Vagina (tissue), 2 donors: ENCODE data around the gene MX2. TPM values are rescaled to one million over a fixed set of nuclear protein-coding genes. Genes with fewer than 3 reads are reported as not detected.
"Not testable (repeated sequence)": the region's sequence is repeated elsewhere in the genome, so short reads cannot be mapped to it uniquely, and the experiment has no call there.

Experiments used
- DNase-seq, 2 donors: peaks; one replicate each; pipeline ENCODE4 v3.0.0-alpha.2; 2017; ENCODE audit errors: extremely low spot score in 2 of 2
- H3K27ac ChIP-seq: fragments of 200-600 bp; sonication (generic); one replicate; pipeline ENCODE4 v1.5.1; 2019
- H3K27me3 ChIP-seq: fragments of 200-600 bp; sonication (generic); one replicate; pipeline ENCODE4 v1.5.1; 2019
- H3K36me3 ChIP-seq, 2 donors: fragments of 200-600 bp; sonication (generic); one replicate each; pipeline ENCODE4 v1.5.1; 2017 to 2019
- H3K4me1 ChIP-seq: fragments of 200-600 bp; sonication (generic); one replicate; pipeline ENCODE4 v1.5.1; 2019
- H3K4me3 ChIP-seq, 2 donors: fragments of 200-600 bp; sonication (generic); 1 replicate in 1 of 2; 2 replicates in 1 of 2; pipeline ENCODE4 v1.5.1; 2016 to 2019
- H3K9me3 ChIP-seq: fragments of 200-600 bp; sonication (generic); one replicate; pipeline ENCODE4 v1.5.1; 2019
- POLR2A ChIP-seq, 2 donors: fragments of 450-650 bp; IDR thresholded peaks; one replicate each; pipeline ENCODE4 v1.6.1; 2017; ENCODE audit warnings: antibody characterized with exemption in 2 of 2, mild to moderate bottlenecking in 2 of 2, moderate library complexity in 2 of 2
- POLR2AphosphoS5 ChIP-seq, 2 donors: sonication (generic); formaldehyde crosslinking; IDR thresholded peaks; one replicate each; pipeline ENCODE4 v1.9.0; 2017; ENCODE audit warnings: antibody characterized with exemption in 2 of 2, mild to moderate bottlenecking in 2 of 2, low read depth in 1 of 2; ENCODE audit not compliant: insufficient read depth in 1 of 2
- intact Hi-C: fragments of 100-400 bp; cut with DNase I; formaldehyde crosslinking; loops from one replicate; pipeline ENCODE4 v1.15.1; 2023
- total RNA-seq: library from RNA; depleted of rRNA; stranded (reverse); fragments of >200 nt; gene quantifications from one replicate; pipeline ENCODE4 v1.2.3, GENCODE V29; 2016
- TF ChIP-seq, protein P1 (sequence below), 3 experiments: fragments of 450-650 bp in 2 of 3; fragments of 200-600 bp in 1 of 3; sonication (generic) in 1 of 3; IDR thresholded peaks; one replicate each; pipeline ENCODE4 v1.5.1; 2017 to 2019; ENCODE audit warnings: antibody characterized with exemption in 3 of 3, mild to moderate bottlenecking in 2 of 3, moderate library complexity in 2 of 3

The MX2 gene
- total RNA-seq, 1 donor from 2014 or later: 13.5 TPM

DNA sequence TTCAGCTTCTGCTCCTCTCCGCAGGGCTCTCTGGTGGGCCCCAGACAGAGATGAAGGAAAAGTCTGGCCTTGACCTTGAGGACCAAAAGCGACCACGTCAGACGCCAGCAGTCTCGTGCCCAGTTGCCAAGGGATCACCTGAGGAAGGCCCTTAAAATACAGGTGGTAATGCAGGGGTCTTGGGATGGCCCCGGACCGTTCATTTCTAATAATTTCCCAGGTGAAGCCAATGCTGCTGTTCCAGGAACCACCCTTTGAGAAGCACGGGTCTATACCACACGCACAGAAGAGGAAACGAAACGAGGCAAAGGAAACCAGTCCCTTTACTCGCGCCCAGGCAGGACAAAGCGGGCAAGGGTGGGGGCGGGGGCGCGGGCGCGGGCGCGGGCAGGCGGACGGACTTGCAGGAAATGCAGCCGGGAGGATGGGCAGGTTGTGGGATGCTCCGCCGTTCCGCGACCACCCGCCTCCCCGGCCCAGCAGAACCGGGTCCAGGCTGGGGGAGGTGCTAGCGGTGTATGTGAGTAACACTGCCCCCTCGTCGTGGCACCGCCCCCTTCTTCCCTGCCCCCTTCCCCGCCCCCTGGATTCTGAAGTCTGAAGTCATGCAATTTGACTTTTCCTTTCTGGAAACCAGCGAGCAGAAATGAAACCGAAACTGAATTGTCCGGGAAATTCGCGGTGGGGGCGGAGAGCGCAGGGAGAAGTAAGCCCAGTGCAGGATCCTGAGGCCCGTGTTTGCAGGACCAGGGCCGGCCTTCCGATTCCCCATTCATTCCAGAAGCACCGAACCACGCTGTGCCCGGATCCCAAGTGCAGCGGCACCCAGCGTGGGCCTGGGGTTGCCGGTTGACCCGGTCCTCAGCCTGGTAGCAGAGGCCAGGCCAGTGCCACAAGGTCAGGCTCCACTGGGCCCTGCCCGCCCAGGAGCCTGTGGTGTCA, 58.4 kb downstream of the MX2 start:
- Histone ChIP-seq H3K4me1 (peaks cover 23% of the 10 kb centered on the region), H3K27ac (peak overlapping the region; percentile 93), H3K4me3 (peak overlapping the region; percentile 62 to 89), H3K9me3 (no peaks in the 10 kb centered on the region), H3K27me3 (no peaks in the 10 kb centered on the region), H3K36me3 (no peaks in the 10 kb centered on the region)
- TF ChIP-seq POLR2A (IDR thresholded peaks at IDR 0.05) (no peak), POLR2AphosphoS5 (IDR thresholded peaks at IDR 0.05; ENCODE audit: insufficient read depth in 1 of 2, low read depth in 1 of 2) (peak; percentile 74 to 76)
- TF ChIP-seq, protein P1, sequence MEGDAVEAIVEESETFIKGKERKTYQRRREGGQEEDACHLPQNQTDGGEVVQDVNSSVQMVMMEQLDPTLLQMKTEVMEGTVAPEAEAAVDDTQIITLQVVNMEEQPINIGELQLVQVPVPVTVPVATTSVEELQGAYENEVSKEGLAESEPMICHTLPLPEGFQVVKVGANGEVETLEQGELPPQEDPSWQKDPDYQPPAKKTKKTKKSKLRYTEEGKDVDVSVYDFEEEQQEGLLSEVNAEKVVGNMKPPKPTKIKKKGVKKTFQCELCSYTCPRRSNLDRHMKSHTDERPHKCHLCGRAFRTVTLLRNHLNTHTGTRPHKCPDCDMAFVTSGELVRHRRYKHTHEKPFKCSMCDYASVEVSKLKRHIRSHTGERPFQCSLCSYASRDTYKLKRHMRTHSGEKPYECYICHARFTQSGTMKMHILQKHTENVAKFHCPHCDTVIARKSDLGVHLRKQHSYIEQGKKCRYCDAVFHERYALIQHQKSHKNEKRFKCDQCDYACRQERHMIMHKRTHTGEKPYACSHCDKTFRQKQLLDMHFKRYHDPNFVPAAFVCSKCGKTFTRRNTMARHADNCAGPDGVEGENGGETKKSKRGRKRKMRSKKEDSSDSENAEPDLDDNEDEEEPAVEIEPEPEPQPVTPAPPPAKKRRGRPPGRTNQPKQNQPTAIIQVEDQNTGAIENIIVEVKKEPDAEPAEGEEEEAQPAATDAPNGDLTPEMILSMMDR (IDR thresholded peaks at IDR 0.05): no peak
- DNase-seq: peak in 1 of 2 donors; percentile 93
- intact Hi-C loops: no loop called here

DNA sequence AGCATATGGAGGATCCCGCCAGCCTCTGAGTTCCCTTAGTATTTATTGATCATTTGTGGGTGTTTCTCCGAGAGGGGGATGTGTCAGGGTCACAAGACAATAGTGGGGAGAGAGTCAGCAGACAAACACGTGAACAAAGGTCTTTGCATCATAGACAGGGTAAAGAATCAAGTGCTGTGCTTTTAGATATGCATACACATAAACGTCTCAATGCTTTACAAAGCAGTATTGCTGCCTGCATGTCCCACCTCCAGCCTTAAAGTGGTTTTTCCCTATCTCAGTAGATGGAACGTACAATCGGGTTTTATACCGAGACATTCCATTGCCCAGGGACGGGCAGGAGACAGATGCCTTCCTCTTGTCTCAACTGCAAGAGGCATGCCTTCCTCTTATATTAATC, 59.2 kb downstream of the MX2 start:
- DNase-seq, H3K27me3 ChIP-seq, intact Hi-C loops, H3K36me3 ChIP-seq, H3K9me3 ChIP-seq: not testable (repeated sequence)
- Histone ChIP-seq H3K4me1 (peaks cover 23% of the 10 kb centered on the region), H3K27ac (peak overlapping the region; percentile 93), H3K4me3 (peak overlapping the region; percentile 62 to 89)

DNA sequence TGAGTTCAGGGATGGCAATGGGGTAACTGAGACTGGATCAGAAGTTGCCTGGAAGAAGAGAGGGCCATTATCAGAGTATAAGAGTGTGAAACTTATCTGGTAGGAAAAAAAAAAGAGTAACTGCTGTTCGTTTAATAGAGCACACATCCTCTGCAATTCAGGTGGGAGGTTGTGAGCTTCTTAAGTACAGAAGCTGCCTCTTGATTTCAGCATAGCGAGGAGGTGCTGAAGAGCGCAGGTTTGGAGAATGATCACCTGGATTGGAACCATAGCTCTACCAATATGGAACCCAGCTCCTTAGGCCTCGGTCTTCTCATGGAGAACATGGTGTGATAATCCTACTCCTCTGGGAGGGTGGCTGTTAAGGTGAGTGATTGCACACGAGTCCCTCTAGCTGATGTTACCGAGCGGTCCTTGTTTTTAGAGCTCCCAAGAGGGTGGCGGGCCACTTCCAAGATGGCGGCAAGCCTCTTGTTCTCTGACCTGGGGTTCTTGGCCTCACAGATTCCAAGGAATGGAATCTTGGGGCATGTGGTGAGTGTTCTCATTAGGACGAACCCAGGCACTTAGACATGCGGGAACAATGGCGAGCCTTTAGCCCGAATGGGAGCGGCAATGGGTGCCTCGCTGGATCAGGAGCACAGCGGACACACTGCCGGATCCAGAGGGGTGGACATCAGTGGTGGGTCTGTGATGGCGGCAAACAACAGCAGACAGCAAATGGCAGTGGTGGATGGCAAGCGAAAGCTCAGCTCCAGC, 60.9 kb downstream of the MX2 start:
- H3K4me3 ChIP-seq: no peak overlapping the region
- H3K27ac ChIP-seq: no peak overlapping the region
- peaks cover 30% of the 10 kb centered on the region for H3K4me1 ChIP-seq
- no peak for TF ChIP-seq POLR2AphosphoS5 (IDR thresholded peaks at IDR 0.05; ENCODE audit: insufficient read depth in 1 of 2, low read depth in 1 of 2)
- TF ChIP-seq POLR2A (IDR thresholded peaks at IDR 0.05): no peak
- TF ChIP-seq, protein P1 (IDR thresholded peaks at IDR 0.05): no peak
- H3K9me3 ChIP-seq: no peaks in the 10 kb centered on the region
- intact Hi-C loops: no loop called here
- H3K27me3 ChIP-seq: no peaks in the 10 kb centered on the region
- H3K36me3 ChIP-seq: no peaks in the 10 kb centered on the region
- DNase-seq: peak in 1 of 2 donors; percentile 69

DNA sequence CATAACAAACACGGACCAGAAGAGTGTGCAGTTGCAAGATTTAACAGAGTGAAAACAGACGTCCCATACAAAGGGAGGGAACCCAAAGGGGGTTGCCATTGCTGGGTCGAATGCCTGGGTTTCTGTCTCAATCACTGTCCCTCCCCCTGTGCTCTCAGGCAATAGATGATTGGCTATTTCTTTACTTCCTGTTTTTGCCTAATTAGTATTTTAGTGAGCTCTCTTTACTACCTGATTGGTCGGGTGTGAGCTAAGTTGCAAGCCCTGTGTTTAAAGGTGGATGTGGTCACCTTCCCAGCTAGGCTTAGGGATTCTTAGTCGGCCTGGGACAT, 61.4 kb downstream of the MX2 start:
- H3K9me3 ChIP-seq, intact Hi-C loops, H3K27me3 ChIP-seq, DNase-seq, H3K27ac ChIP-seq, H3K36me3 ChIP-seq, H3K4me3 ChIP-seq: not testable (repeated sequence)
- peaks cover 30% of the 10 kb centered on the region for H3K4me1 ChIP-seq

DNA sequence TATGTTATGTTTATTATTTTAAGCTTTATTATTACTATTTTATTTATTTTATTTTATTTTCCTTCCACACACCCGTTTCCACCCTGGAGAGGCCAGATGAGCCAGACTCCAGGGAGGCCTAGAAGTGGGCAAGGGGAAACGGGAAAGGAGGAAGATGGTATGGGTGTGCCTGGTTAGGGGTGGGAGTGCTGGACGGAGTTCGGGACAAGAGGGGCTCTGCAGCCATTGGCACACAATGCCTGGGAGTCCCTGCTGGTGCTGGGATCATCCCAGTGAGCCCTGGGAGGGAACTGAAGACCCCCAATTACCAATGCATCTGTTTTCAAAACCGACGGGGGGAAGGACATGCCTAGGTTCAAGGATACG, 63.7 kb downstream of the MX2 start:
- peaks cover 23% of the 10 kb centered on the region for H3K4me1 ChIP-seq
- H3K36me3 ChIP-seq: no peaks in the 10 kb centered on the region
- TF ChIP-seq POLR2A (IDR thresholded peaks at IDR 0.05) (no peak), POLR2AphosphoS5 (IDR thresholded peaks at IDR 0.05; ENCODE audit: insufficient read depth in 1 of 2, low read depth in 1 of 2) (no peak)
- TF ChIP-seq, protein P1 (IDR thresholded peaks at IDR 0.05): no peak
- H3K4me3 ChIP-seq: peak overlapping the region; percentile 52 to 67
- H3K9me3 ChIP-seq: no peaks in the 10 kb centered on the region
- intact Hi-C loops: no loop called here
- H3K27me3 ChIP-seq: no peaks in the 10 kb centered on the region
- DNase-seq: peak in 1 of 2 donors; percentile 84
- peak overlapping the region; percentile 56 for H3K27ac ChIP-seq
